HepG2 (cell line): ENCODE results near the gene CEBPA. TPM values are rescaled to one million over a fixed set of nuclear protein-coding genes. Genes with fewer than 3 reads are reported as not detected.

Experiments
- CBX5 ChIP-seq: sonication (generic); formaldehyde crosslinking; IDR thresholded peaks from 2 replicates; pipeline ENCODE4 v1.4.0; 2020; ENCODE audit warnings: missing genetic modification reagents, borderline replicate concordance
- IKZF4 ChIP-seq: sonication (generic); formaldehyde crosslinking; IDR thresholded peaks from 2 replicates; pipeline ENCODE4 v1.5.1; 2020; ENCODE audit warnings: borderline replicate concordance, mild to moderate bottlenecking, low read depth, missing genetic modification reagents; ENCODE audit errors: not compliant biosample characterization
- NRL ChIP-seq: sonication (generic); formaldehyde crosslinking; IDR thresholded peaks from 2 replicates; pipeline ENCODE4 v1.5.0; 2020; ENCODE audit warnings: missing genetic modification reagents, mild to moderate bottlenecking, moderate library complexity, borderline replicate concordance
- PCBP1 ChIP-seq: fragments of 200-400 bp; formaldehyde crosslinking; IDR thresholded peaks from 2 replicates; pipeline ENCODE4 v1.6.1; 2017; ENCODE audit warnings: mild to moderate bottlenecking, low read depth, low read length, borderline replicate concordance
- PHF21A ChIP-seq: sonication (generic); formaldehyde crosslinking; IDR thresholded peaks from 2 replicates; pipeline ENCODE4 v1.5.0; 2020; ENCODE audit warnings: mild to moderate bottlenecking, missing genetic modification reagents
- TEAD2 ChIP-seq: sonication (generic); formaldehyde crosslinking; IDR thresholded peaks from 2 replicates; pipeline ENCODE4 v1.9.0; 2021; ENCODE audit warnings: missing genetic modification reagents
- ZNF33A ChIP-seq: sonication (generic); formaldehyde crosslinking; IDR thresholded peaks from 2 replicates; pipeline ENCODE4 v1.5.1; 2020; ENCODE audit warnings: missing genetic modification reagents, mild to moderate bottlenecking, moderate library complexity, borderline replicate concordance
- ZNF383 ChIP-seq: sonication (generic); formaldehyde crosslinking; IDR thresholded peaks from 2 replicates; pipeline ENCODE4 v1.4.0; 2020; ENCODE audit warnings: missing genetic modification reagents, mild to moderate bottlenecking, borderline replicate concordance
- polyA plus RNA-seq, 8 experiments: library from polyadenylated mRNA; depleted of rRNA in 3 of 8; stranded (reverse) in 7 of 8; unstranded in 1 of 8; fragments of >200 nt; fragmentation: Illumina TruSeq in 4 of 8; extraction: Trizol in 4 of 8; gene quantifications; 2 replicates each; pipeline versions ENCODE4 v1.2.1 to v1.2.3, GENCODE V29; 2011 to 2016; ENCODE audit warnings: low read depth in 4 of 8, missing spikeins in 1 of 8, mixed read lengths in 1 of 8; ENCODE audit not compliant: insufficient read depth in 1 of 8
- total RNA-seq, 5 experiments: library from RNA; depleted of rRNA; stranded (reverse); fragments of >200 nt; fragmentation: Illumina TruSeq; extraction: Trizol; gene quantifications; 2 replicates each; pipeline ENCODE4 v1.2.3, GENCODE V29; 2016; ENCODE audit warnings: low read depth in 1 of 5
- TF ChIP-seq, protein P1 (sequence below), 2 experiments: sonication (generic) in 1 of 2; formaldehyde crosslinking in 1 of 2; IDR thresholded peaks; 2 replicates each; pipeline versions ENCODE4 v1.4.0 to v1.6.1; 2016 to 2020; ENCODE audit warnings: borderline replicate concordance in 1 of 2, low read depth in 1 of 2, mild to moderate bottlenecking in 1 of 2, missing genetic modification reagents in 1 of 2
- TF ChIP-seq, protein P2 (sequence below): IDR thresholded peaks from 2 replicates; pipeline ENCODE4 v1.6.1; 2016
- TF ChIP-seq, protein P3 (sequence below): sonication (generic); formaldehyde crosslinking; IDR thresholded peaks from 2 replicates; pipeline ENCODE4 v1.4.0; 2020; ENCODE audit warnings: missing genetic modification reagents
- TF ChIP-seq, protein P4 (sequence below): conservative IDR thresholded peaks from 2 replicates; pipeline ENCODE4 v1.6.1; 2018; ENCODE audit warnings: missing genetic modification reagents
- TF ChIP-seq, protein P5 (sequence below), 2 experiments: sonication (generic) in 1 of 2; formaldehyde crosslinking in 1 of 2; IDR thresholded peaks; 2 replicates each; pipeline versions ENCODE4 v1.4.0 to v1.6.1; 2018 to 2020; ENCODE audit warnings: missing genetic modification reagents in 2 of 2, borderline replicate concordance in 1 of 2, low read depth in 1 of 2, mild to moderate bottlenecking in 1 of 2, missing biosample characterization in 1 of 2

CEBPA gene
- total and polyA plus RNA-seq, 2 of the 13 experiments (the other 11 are each of a cell fraction or from before 2014, with no cell fraction given), result 24.8 to 103 TPM

DNA sequence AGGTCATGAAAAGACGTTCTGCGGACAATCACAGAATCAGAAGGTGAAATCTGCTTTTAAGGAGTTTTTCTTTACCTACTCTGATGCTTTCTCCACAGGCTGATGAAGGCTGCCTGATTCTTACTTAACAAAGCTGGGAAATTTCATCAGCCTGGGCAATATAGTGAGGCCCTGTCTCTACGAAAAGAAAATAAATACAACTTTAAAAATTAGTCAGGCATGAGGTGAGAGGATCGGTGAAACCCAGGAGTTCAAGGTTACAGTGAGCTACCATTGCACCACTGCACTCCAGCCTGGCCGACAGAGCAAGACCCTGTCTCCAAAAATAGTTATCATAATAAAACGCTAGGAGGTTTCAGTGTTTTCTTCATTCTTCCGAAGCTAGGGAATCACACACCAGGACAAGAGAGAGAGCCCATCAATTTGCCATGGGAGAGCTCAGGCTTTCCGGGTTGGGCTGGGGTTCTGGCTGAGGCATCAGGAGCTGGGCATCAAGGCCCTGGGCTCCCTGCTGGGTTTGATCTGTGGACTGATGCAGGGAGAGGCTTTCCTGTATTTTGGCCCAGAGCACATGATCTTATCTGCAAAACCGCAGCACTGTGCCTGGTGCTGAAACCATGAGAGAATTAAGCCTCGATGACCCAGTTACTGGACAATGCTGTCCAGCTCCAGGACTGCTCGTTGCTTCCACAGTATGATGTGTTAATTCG is 46.1 kb upstream of the CEBPA start (continued):
- TF ChIP-seq, protein P1, sequence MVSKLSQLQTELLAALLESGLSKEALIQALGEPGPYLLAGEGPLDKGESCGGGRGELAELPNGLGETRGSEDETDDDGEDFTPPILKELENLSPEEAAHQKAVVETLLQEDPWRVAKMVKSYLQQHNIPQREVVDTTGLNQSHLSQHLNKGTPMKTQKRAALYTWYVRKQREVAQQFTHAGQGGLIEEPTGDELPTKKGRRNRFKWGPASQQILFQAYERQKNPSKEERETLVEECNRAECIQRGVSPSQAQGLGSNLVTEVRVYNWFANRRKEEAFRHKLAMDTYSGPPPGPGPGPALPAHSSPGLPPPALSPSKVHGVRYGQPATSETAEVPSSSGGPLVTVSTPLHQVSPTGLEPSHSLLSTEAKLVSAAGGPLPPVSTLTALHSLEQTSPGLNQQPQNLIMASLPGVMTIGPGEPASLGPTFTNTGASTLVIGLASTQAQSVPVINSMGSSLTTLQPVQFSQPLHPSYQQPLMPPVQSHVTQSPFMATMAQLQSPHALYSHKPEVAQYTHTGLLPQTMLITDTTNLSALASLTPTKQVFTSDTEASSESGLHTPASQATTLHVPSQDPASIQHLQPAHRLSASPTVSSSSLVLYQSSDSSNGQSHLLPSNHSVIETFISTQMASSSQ (IDR thresholded peaks at IDR 0.05; ENCODE audit: low read depth), result no peak
- TF ChIP-seq, protein P1 (CRISPR knock-in tag; IDR thresholded peaks at IDR 0.05; ENCODE audit: borderline replicate concordance), result no peak
- TF ChIP-seq ZNF33A (CRISPR knock-in tag) (0 out of 2 replicates have a peak, but pooled peaks have one; percentile 23), PCBP1 (no peak), ZNF383 (CRISPR knock-in tag) (no peak), TEAD2 (CRISPR knock-in tag) (no peak), IKZF4 (CRISPR knock-in tag) (no peak), CBX5 (CRISPR knock-in tag) (no peak), NRL (CRISPR knock-in tag) (no peak), PHF21A (no peak; the same call in 1 of the 2 replicates)
- TF ChIP-seq, protein P2, sequence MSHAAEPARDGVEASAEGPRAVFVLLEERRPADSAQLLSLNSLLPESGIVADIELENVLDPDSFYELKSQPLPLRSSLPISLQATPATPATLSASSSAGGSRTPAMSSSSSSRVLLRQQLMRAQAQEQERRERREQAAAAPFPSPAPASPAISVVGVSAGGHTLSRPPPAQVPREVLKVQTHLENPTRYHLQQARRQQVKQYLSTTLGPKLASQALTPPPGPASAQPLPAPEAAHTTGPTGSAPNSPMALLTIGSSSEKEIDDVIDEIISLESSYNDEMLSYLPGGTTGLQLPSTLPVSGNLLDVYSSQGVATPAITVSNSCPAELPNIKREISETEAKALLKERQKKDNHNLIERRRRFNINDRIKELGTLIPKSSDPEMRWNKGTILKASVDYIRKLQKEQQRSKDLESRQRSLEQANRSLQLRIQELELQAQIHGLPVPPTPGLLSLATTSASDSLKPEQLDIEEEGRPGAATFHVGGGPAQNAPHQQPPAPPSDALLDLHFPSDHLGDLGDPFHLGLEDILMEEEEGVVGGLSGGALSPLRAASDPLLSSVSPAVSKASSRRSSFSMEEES (CRISPR knock-in tag), result no peak; the same call in 1 of the 2 replicates
- TF ChIP-seq, protein P3, sequence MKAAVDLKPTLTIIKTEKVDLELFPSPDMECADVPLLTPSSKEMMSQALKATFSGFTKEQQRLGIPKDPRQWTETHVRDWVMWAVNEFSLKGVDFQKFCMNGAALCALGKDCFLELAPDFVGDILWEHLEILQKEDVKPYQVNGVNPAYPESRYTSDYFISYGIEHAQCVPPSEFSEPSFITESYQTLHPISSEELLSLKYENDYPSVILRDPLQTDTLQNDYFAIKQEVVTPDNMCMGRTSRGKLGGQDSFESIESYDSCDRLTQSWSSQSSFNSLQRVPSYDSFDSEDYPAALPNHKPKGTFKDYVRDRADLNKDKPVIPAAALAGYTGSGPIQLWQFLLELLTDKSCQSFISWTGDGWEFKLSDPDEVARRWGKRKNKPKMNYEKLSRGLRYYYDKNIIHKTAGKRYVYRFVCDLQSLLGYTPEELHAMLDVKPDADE, result no peak
- TF ChIP-seq, protein P4, sequence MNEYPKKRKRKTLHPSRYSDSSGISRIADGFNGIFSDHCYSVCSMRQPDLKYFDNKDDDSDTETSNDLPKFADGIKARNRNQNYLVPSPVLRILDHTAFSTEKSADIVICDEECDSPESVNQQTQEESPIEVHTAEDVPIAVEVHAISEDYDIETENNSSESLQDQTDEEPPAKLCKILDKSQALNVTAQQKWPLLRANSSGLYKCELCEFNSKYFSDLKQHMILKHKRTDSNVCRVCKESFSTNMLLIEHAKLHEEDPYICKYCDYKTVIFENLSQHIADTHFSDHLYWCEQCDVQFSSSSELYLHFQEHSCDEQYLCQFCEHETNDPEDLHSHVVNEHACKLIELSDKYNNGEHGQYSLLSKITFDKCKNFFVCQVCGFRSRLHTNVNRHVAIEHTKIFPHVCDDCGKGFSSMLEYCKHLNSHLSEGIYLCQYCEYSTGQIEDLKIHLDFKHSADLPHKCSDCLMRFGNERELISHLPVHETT (CRISPR knock-in tag), result no peak
- TF ChIP-seq, protein P5, sequence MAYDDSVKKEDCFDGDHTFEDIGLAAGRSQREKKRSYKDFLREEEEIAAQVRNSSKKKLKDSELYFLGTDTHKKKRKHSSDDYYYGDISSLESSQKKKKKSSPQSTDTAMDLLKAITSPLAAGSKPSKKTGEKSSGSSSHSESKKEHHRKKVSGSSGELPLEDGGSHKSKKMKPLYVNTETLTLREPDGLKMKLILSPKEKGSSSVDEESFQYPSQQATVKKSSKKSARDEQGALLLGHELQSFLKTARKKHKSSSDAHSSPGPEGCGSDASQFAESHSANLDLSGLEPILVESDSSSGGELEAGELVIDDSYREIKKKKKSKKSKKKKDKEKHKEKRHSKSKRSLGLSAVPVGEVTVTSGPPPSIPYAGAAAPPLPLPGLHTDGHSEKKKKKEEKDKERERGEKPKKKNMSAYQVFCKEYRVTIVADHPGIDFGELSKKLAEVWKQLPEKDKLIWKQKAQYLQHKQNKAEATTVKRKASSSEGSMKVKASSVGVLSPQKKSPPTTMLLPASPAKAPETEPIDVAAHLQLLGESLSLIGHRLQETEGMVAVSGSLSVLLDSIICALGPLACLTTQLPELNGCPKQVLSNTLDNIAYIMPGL (CRISPR knock-in tag; IDR thresholded peaks at IDR 0.05; ENCODE audit: borderline replicate concordance in 1 of 2, low read depth in 1 of 2), result no peak
